ENCODE measurements around the gene NDUFB10. TPM values are rescaled to one million over a fixed set of nuclear protein-coding genes. Genes with fewer than 3 reads are reported as not detected.

Gene NDUFB10
- total and polyA plus RNA-seq, 2 experiments from 2014 or later, result 244 to 495 TPM

DNA sequence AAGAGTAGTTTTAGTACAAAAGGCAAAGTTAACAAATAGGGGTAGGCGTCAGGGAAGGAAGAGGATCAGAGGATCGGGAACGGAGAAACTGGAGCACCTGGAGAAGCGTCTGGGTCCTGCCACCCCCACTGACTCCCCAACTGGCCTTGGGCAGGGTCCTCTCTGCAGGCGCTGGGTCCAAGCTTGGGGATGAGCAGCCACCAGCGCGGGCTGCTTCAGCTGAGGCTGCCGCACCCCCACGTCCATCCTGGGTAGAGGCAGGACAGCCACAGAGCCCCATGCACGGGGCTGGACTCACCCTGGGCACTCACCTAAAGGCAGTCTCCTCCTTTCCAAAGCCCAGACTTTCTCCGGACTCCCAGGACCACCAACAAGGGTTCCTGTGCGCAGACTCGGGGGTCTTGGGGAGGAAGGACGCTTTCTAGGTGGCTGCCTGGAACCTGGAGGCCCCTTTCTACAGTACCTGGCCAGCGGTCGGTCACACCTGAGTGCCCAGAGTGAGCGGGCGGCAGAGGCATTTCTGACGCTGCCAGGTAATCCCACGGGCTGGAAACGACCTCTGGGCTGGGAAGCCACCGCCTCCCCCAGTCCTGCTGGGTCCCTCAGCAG, 42.2 kb upstream of the NDUFB10 start:
- no peak overlapping the region for H3K27ac ChIP-seq (ENCODE audit: low read depth)
- no peak overlapping the region; the same call in 1 of the 2 replicates for H2AFZ ChIP-seq
- H3F3A ChIP-seq (replicated peaks; ENCODE audit: low read depth), result 0 out of 2 replicates have a peak, but pooled peaks cover 6% of the 10 kb centered on the region
- H3K36me3 ChIP-seq (ENCODE audit: insufficient read depth), result no peaks in the 10 kb centered on the region
- DNase-seq (ENCODE audit: low spot score) (no peak), ATAC-seq (no peak; the same call in 2 of the 3 replicates)
- Mint-ChIP-seq H3K36me3 (ENCODE audit: low read depth) (no peaks in the 10 kb centered on the region; the same call in 2 of the 3 replicates), H3K9me3 (no peaks in the 10 kb centered on the region), H3K27ac (no peak overlapping the region), H3K4me3 (peak overlapping the region; percentile 66), H3K27me3 (ENCODE audit: insufficient read depth, low read depth, poor library complexity) (peaks cover 75% of the 10 kb centered on the region), H3K4me1 (peaks cover 31% of the 10 kb centered on the region)
- no peak for TF ChIP-seq EZH2phosphoT487 (IDR thresholded peaks at IDR 0.05; ENCODE audit: unreplicated experiment)
- TF ChIP-seq POLR2AphosphoS5 (IDR thresholded peaks at IDR 0.05; ENCODE audit: low read depth), result no peak
- TF ChIP-seq ZNF331 (CRISPR knock-in tag; IDR thresholded peaks at IDR 0.05; ENCODE audit: low read depth), result no peak
- TF ChIP-seq ZNF114 (CRISPR knock-in tag; IDR thresholded peaks at IDR 0.05), result no peak
- H3K79me2 ChIP-seq (replicated peaks; ENCODE audit: insufficient read depth), result no peaks in the 10 kb centered on the region
- no peaks in the 10 kb centered on the region for H3K9me2 ChIP-seq (ENCODE audit: insufficient read depth)
- H3K27me3 ChIP-seq (ENCODE audit: insufficient read depth), result peaks cover 66% of the 10 kb centered on the region
- peak overlapping the region; percentile 82 for H3K4me2 ChIP-seq
- peaks cover 27% of the 10 kb centered on the region for H3K4me1 ChIP-seq (ENCODE audit: insufficient read depth)
- no peaks in the 10 kb centered on the region for H4K20me1 ChIP-seq (replicated peaks; ENCODE audit: insufficient read depth)
- H3K4me3 ChIP-seq, result peak overlapping the region; percentile 54

DNA sequence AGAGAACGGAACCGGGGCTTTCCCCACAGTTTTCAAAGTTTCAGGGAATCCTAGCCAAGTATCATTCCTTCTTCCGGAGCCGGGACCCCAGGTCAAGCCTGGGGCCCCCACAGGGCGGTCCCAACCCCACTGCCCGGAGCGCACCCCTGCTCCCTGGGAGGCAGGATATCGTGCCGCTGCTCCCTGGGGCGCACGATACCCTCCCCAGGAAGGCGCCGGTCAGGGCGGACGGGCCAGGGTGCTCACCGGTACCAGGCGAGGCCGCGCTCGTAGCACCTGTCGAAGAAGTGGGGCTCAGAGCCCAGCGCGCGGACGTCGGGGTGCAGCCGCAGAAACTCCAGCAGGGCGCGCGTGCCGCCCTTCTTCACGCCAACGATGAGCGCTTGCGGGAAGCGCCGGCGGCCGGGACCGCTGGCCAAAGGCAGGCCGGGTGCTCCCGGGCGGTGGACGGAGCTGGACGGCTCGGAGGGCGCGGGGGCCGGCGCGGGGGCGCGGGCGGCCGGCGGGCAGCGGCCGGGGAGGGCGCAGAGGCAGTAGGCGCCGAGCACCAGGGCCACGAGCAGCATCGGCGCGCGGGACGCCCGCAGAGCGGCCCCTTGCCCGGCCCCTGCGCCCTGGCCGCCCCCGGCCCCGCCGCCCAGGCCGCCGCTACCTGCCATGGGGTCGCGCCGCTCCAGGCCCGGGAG, 41.5 kb upstream of the NDUFB10 start:
- Histone ChIP-seq H2AFZ (no peak overlapping the region; the same call in 1 of the 2 replicates), H3K9me2 (ENCODE audit: insufficient read depth) (no peaks in the 10 kb centered on the region), H3K36me3 (ENCODE audit: insufficient read depth) (no peaks in the 10 kb centered on the region), H3K4me2 (peak overlapping the region; percentile 82), H4K20me1 (replicated peaks; ENCODE audit: insufficient read depth) (no peaks in the 10 kb centered on the region), H3K27me3 (ENCODE audit: insufficient read depth) (peaks cover 72% of the 10 kb centered on the region), H3K27ac (ENCODE audit: low read depth) (no peak overlapping the region), H3K4me3 (peak overlapping the region; percentile 54), H3F3A (replicated peaks; ENCODE audit: low read depth) (0 out of 2 replicates have a peak, but pooled peaks cover 6% of the 10 kb centered on the region), H3K79me2 (replicated peaks; ENCODE audit: insufficient read depth) (no peaks in the 10 kb centered on the region), H3K4me1 (ENCODE audit: insufficient read depth) (peaks cover 27% of the 10 kb centered on the region)
- Mint-ChIP-seq H3K27me3 (ENCODE audit: insufficient read depth, low read depth, poor library complexity) (peaks cover 76% of the 10 kb centered on the region), H3K4me1 (peaks cover 31% of the 10 kb centered on the region), H3K9me3 (no peaks in the 10 kb centered on the region), H3K36me3 (ENCODE audit: low read depth) (no peaks in the 10 kb centered on the region; the same call in 2 of the 3 replicates), H3K4me3 (peak overlapping the region; percentile 66), H3K27ac (no peak overlapping the region)
- peak; percentile 35 for DNase-seq (ENCODE audit: low spot score)
- TF ChIP-seq EZH2phosphoT487 (IDR thresholded peaks at IDR 0.05; ENCODE audit: unreplicated experiment), result peak; percentile 85
- TF ChIP-seq, protein P1, sequence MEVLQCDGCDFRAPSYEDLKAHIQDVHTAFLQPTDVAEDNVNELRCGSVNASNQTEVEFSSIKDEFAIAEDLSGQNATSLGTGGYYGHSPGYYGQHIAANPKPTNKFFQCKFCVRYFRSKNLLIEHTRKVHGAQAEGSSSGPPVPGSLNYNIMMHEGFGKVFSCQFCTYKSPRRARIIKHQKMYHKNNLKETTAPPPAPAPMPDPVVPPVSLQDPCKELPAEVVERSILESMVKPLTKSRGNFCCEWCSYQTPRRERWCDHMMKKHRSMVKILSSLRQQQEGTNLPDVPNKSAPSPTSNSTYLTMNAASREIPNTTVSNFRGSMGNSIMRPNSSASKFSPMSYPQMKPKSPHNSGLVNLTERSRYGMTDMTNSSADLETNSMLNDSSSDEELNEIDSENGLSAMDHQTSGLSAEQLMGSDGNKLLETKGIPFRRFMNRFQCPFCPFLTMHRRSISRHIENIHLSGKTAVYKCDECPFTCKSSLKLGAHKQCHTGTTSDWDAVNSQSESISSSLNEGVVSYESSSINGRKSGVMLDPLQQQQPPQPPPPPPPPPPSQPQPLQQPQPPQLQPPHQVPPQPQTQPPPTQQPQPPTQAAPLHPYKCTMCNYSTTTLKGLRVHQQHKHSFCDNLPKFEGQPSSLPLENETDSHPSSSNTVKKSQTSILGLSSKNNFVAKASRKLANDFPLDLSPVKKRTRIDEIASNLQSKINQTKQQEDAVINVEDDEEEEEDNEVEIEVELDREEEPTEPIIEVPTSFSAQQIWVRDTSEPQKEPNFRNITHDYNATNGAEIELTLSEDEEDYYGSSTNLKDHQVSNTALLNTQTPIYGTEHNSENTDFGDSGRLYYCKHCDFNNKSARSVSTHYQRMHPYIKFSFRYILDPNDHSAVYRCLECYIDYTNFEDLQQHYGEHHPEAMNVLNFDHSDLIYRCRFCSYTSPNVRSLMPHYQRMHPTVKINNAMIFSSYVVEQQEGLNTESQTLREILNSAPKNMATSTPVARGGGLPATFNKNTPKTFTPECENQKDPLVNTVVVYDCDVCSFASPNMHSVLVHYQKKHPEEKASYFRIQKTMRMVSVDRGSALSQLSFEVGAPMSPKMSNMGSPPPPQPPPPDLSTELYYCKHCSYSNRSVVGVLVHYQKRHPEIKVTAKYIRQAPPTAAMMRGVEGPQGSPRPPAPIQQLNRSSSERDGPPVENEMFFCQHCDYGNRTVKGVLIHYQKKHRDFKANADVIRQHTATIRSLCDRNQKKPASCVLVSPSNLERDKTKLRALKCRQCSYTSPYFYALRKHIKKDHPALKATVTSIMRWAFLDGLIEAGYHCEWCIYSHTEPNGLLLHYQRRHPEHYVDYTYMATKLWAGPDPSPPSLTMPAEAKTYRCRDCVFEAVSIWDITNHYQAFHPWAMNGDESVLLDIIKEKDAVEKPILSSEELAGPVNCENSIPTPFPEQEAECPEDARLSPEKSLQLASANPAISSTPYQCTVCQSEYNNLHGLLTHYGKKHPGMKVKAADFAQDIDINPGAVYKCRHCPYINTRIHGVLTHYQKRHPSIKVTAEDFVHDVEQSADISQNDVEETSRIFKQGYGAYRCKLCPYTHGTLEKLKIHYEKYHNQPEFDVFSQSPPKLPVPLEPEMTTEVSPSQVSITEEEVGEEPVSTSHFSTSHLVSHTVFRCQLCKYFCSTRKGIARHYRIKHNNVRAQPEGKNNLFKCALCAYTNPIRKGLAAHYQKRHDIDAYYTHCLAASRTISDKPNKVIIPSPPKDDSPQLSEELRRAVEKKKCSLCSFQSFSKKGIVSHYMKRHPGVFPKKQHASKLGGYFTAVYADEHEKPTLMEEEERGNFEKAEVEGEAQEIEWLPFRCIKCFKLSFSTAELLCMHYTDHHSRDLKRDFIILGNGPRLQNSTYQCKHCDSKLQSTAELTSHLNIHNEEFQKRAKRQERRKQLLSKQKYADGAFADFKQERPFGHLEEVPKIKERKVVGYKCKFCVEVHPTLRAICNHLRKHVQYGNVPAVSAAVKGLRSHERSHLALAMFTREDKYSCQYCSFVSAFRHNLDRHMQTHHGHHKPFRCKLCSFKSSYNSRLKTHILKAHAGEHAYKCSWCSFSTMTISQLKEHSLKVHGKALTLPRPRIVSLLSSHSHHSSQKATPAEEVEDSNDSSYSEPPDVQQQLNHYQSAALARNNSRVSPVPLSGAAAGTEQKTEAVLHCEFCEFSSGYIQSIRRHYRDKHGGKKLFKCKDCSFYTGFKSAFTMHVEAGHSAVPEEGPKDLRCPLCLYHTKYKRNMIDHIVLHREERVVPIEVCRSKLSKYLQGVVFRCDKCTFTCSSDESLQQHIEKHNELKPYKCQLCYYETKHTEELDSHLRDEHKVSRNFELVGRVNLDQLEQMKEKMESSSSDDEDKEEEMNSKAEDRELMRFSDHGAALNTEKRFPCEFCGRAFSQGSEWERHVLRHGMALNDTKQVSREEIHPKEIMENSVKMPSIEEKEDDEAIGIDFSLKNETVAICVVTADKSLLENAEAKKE (CRISPR knock-in tag; IDR thresholded peaks at IDR 0.05), result no peak
- TF ChIP-seq EZH2 (IDR thresholded peaks at IDR 0.05; ENCODE audit: low read depth, unreplicated experiment), result peak; percentile 71
- TF ChIP-seq, protein P2, sequence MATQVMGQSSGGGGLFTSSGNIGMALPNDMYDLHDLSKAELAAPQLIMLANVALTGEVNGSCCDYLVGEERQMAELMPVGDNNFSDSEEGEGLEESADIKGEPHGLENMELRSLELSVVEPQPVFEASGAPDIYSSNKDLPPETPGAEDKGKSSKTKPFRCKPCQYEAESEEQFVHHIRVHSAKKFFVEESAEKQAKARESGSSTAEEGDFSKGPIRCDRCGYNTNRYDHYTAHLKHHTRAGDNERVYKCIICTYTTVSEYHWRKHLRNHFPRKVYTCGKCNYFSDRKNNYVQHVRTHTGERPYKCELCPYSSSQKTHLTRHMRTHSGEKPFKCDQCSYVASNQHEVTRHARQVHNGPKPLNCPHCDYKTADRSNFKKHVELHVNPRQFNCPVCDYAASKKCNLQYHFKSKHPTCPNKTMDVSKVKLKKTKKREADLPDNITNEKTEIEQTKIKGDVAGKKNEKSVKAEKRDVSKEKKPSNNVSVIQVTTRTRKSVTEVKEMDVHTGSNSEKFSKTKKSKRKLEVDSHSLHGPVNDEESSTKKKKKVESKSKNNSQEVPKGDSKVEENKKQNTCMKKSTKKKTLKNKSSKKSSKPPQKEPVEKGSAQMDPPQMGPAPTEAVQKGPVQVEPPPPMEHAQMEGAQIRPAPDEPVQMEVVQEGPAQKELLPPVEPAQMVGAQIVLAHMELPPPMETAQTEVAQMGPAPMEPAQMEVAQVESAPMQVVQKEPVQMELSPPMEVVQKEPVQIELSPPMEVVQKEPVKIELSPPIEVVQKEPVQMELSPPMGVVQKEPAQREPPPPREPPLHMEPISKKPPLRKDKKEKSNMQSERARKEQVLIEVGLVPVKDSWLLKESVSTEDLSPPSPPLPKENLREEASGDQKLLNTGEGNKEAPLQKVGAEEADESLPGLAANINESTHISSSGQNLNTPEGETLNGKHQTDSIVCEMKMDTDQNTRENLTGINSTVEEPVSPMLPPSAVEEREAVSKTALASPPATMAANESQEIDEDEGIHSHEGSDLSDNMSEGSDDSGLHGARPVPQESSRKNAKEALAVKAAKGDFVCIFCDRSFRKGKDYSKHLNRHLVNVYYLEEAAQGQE (IDR thresholded peaks at IDR 0.05; ENCODE audit: unreplicated experiment), result no peak
- ATAC-seq, result no peak
